ENCODE results near the gene KCNJ16.

The KCNJ16 gene

DNA sequence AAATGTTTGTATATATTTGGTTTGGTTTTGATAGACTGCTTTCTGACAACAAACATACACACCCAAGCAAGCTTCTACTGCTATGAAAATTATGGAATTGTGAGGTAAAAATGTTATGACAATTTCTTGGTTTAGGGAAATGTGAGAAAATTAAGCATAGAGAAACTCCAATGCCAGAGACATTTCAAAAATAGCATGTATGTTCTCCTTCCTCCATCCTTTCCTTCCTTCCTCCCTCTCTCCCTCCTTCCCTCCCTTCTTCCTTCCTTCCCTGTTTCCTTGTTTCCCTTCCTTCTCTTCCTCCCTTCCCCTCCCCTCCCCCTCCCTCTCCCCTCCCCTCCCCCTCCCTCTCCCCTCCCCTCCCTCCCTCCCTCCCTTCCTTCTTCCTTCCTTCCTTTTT is 109.2 kb downstream of the KCNJ16 start:
- TF ChIP-seq, protein P1, sequence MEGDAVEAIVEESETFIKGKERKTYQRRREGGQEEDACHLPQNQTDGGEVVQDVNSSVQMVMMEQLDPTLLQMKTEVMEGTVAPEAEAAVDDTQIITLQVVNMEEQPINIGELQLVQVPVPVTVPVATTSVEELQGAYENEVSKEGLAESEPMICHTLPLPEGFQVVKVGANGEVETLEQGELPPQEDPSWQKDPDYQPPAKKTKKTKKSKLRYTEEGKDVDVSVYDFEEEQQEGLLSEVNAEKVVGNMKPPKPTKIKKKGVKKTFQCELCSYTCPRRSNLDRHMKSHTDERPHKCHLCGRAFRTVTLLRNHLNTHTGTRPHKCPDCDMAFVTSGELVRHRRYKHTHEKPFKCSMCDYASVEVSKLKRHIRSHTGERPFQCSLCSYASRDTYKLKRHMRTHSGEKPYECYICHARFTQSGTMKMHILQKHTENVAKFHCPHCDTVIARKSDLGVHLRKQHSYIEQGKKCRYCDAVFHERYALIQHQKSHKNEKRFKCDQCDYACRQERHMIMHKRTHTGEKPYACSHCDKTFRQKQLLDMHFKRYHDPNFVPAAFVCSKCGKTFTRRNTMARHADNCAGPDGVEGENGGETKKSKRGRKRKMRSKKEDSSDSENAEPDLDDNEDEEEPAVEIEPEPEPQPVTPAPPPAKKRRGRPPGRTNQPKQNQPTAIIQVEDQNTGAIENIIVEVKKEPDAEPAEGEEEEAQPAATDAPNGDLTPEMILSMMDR (IDR thresholded peaks at IDR 0.05; ENCODE audit: low read depth, low read length, missing control alignments), result no peak
- DNase-seq (ENCODE audit: low read depth), result no peak

DNA sequence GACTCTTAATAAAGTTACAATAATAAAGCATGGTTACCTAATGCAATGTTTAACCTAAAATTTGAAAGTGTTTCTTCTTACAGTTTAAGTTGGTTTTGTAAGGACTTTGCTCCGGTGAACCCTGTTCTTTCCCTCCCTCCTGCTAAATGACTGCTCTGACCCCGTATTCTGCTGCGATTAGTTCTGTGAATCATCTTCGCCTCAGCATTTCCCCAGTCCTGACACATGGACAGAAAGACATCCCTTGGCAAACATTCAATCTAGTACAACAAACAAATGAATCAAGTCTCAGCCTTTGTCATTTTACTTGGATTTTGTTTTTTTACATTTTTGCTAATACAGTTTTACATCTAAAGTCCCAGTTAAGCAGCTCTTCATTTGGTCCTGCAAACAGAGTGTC is 109.7 kb downstream of the KCNJ16 start:
- TF ChIP-seq, protein P1 (IDR thresholded peaks at IDR 0.05; ENCODE audit: low read depth, low read length, missing control alignments), result no peak
- H3K4me3 ChIP-seq (ENCODE audit: low read depth, low read length), result no peak overlapping the region
- no peak for DNase-seq (ENCODE audit: low read depth)

More for the DNA sequence above, 109.2 kb downstream of the KCNJ16 start:
- no peak overlapping the region for H3K4me3 ChIP-seq (ENCODE audit: low read depth, low read length)
